Endothelial cell (in vitro differentiated cells): ENCODE measurements around the gene TPO. TPM values are rescaled to one million over a fixed set of nuclear protein-coding genes. Genes with fewer than 3 reads are reported as not detected.
"Not testable (repeated sequence)": the region's sequence is repeated elsewhere in the genome, so short reads cannot be mapped to it uniquely, and the experiment has no call there.

Source experiments
- DNase-seq: peaks from one replicate; pipeline ENCODE4 v3.0.0; 2021; ENCODE audit warnings: low spot score
- H3K27ac Mint-ChIP-seq: one replicate; pipeline ENCODE4 v1.8.0; 2021; ENCODE audit warnings: mixed read lengths, inconsistent platforms; ENCODE audit not compliant: unreplicated experiment
- H3K27me3 Mint-ChIP-seq: one replicate; pipeline ENCODE4 v1.8.0; 2021; ENCODE audit warnings: mild to moderate bottlenecking, moderate library complexity, mixed read lengths, inconsistent platforms; ENCODE audit not compliant: unreplicated experiment
- H3K36me3 Mint-ChIP-seq: one replicate; pipeline ENCODE4 v1.8.0; 2021; ENCODE audit warnings: mild to moderate bottlenecking, low read depth, mixed read lengths, inconsistent platforms; ENCODE audit not compliant: unreplicated experiment
- H3K4me1 Mint-ChIP-seq: one replicate; pipeline ENCODE4 v1.8.0; 2021; ENCODE audit warnings: mild to moderate bottlenecking, mixed read lengths, inconsistent platforms; ENCODE audit not compliant: unreplicated experiment
- H3K4me3 Mint-ChIP-seq: one replicate; pipeline ENCODE4 v1.8.0; 2021; ENCODE audit warnings: mild to moderate bottlenecking, mixed read lengths, inconsistent platforms; ENCODE audit not compliant: unreplicated experiment
- H3K9me3 Mint-ChIP-seq: one replicate; pipeline ENCODE4 v1.8.0; 2021; ENCODE audit warnings: mixed read lengths, inconsistent platforms; ENCODE audit not compliant: unreplicated experiment
- total RNA-seq: library from RNA; stranded (reverse); fragmentation: NEBNext Ultra II Directional; extraction: Animal tissue kit (Norgen Biotek cat#: 25700); gene quantifications from one replicate; pipeline ENCODE4 v1.2.1, GENCODE V29; 2021; ENCODE audit not compliant: unreplicated experiment
- TF ChIP-seq, protein P1 (sequence below): fragments of 200-600 bp; sonication (generic); IDR thresholded peaks from one replicate; pipeline ENCODE4 v1.5.0; 2021; ENCODE audit warnings: antibody characterized with exemption; ENCODE audit not compliant: unreplicated experiment

The TPO gene
- total RNA-seq, 1 donor from 2014 or later: 0.41 TPM

DNA sequence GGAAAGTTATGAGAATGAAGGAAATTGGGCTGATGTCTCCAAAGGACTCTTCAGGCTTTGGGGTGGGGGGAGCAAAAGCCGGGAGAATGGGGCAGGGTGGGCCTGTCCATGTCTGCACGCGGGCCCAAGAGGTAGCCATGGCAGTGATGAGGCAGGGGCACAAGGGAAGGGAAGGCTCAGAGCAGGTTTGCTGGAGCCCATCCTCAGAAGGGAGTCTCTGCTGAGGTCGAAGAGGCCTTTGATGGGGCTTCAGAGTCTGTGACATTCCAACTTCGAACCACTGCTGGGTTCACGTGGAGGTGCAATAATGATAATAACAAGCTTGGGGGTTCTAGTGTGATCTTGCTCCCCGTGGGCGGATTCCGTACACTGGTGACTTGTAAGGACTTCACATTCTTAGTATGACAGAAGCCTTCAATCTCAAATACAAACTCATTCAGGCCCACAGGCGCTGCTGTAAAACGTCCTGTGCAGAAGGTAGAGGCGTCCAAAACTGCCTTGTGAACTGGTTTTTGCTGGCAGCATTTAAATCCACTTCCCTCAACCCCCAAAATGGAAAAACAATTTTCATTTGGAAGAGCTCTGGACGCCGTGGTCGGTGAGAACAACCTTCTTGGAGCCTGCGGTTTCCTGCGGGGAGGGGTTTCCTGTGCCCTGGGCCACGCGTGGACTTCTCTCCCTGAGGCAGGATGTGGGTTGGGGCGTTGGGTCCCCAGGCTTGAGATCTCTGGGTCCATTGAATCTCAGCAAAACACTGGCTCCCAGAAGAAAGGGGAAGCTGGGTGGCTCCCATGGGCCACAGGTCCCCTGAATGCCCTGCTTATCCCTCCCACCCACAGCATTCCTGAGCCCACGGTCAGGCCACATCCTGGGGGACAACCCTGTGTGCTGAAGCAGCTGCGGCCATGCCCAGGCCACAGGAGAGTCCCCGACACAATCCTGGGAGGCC, 151.0 kb downstream of the TPO start:
- Mint-ChIP-seq H3K9me3 (no peaks in the 10 kb centered on the region), H3K36me3 (peaks cover 7% of the 10 kb centered on the region), H3K4me1 (peaks cover 3% of the 10 kb centered on the region), H3K4me3 (no peak overlapping the region), H3K27me3 (peaks cover 13% of the 10 kb centered on the region), H3K27ac (no peak overlapping the region)
- DNase-seq: no peak
- TF ChIP-seq, protein P1, sequence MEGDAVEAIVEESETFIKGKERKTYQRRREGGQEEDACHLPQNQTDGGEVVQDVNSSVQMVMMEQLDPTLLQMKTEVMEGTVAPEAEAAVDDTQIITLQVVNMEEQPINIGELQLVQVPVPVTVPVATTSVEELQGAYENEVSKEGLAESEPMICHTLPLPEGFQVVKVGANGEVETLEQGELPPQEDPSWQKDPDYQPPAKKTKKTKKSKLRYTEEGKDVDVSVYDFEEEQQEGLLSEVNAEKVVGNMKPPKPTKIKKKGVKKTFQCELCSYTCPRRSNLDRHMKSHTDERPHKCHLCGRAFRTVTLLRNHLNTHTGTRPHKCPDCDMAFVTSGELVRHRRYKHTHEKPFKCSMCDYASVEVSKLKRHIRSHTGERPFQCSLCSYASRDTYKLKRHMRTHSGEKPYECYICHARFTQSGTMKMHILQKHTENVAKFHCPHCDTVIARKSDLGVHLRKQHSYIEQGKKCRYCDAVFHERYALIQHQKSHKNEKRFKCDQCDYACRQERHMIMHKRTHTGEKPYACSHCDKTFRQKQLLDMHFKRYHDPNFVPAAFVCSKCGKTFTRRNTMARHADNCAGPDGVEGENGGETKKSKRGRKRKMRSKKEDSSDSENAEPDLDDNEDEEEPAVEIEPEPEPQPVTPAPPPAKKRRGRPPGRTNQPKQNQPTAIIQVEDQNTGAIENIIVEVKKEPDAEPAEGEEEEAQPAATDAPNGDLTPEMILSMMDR: no peak

DNA sequence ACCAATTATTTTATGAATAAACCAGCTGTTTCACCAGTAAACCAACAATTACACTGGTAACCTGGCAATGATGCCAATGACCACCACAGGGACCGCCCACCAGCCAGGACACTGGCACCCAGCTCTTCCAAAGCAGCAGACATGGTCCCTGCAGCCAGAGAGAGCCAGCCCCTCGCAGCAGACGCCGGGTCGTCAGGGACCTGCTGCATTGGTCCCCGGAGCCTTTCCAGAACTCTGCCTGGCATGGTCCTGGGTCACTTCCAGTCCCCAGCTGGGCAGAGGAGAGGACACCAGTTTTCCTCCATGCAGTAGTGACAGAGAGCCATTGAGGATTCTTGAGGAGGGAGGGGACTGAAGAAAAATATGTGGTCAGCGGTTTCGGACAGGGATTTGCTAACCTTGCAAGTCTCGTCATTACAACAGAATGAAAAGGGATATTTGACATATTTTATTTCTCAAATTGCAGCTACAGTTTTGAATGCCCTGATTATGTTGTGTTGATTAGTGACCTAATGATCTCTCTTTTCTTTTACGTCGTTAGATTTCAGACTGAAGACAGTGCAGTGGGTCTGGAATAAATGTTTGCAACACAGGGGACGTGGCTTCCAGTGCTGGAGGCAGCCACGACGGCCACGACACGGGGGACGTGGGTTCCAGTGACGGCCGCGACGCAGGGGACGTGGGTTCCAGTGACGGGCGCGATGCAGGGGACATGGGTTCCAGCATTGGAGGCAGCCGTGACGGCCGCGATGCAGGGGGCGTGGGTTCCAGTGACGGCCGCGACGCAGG, 154.5 kb downstream of the TPO start:
- H3K4me1 Mint-ChIP-seq: no peaks in the 10 kb centered on the region
- DNase-seq: no peak
- TF ChIP-seq, protein P1: no peak
- no peaks in the 10 kb centered on the region for H3K9me3 Mint-ChIP-seq
- H3K36me3 Mint-ChIP-seq: peaks cover 7% of the 10 kb centered on the region
- H3K27ac Mint-ChIP-seq: no peak overlapping the region
- H3K4me3 Mint-ChIP-seq: no peak overlapping the region
- peaks cover 11% of the 10 kb centered on the region for H3K27me3 Mint-ChIP-seq

DNA sequence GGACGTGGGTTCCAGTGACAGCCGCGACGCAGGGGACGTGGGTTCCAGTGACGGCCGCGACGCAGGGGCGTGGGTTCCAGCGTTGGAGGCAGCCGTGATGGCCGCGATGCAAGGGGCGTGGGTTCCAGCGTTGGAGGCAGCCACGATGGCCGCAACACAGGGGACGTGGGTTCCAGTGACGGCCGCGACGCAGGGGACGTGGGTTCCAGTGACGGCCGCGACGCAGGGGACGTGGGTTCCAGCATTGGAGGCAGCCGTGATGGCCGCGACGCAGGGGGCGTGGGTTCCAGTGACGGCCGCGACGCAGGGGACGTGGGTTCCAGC, 155.0 kb downstream of the TPO start:
- H3K4me1 Mint-ChIP-seq, H3K36me3 Mint-ChIP-seq, H3K9me3 Mint-ChIP-seq, DNase-seq, H3K27ac Mint-ChIP-seq, H3K4me3 Mint-ChIP-seq: not testable (repeated sequence)
- H3K27me3 Mint-ChIP-seq: peaks cover 11% of the 10 kb centered on the region

DNA sequence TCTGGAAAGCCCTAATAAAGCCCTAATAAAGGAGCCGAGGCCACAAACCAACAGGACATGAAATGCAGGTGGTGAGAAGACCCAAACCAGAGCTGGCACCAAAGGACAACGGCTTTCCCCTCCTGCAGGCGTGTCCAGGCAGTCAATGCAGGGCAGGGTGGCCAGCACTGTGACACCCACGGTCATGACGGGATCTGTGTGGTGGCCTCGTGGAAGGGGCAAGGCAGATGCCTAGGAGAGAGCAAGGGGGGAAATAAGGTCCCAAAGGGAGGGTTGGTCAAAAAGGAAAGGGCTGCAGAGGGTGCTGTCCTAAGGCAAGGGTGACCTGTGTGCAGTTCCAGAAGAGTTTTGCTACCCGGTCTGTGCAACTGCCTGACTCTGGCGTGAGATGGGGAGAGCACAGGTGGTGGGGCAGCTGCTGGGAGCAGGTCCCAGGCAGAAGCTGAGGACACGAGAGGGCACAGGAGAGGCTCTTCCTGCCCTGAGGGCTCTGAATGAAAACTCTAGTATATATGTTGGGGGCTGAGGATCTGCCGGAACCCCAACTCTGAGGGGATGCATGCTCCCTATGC, 156.7 kb downstream of the TPO start:
- TF ChIP-seq, protein P1: no peak
- no peak overlapping the region for H3K4me3 Mint-ChIP-seq
- no peak overlapping the region for H3K27ac Mint-ChIP-seq
- H3K27me3 Mint-ChIP-seq: peaks cover 9% of the 10 kb centered on the region
- no peak for DNase-seq
- H3K4me1 Mint-ChIP-seq: peaks cover 3% of the 10 kb centered on the region
- H3K36me3 Mint-ChIP-seq: peaks cover 7% of the 10 kb centered on the region
- H3K9me3 Mint-ChIP-seq: no peaks in the 10 kb centered on the region

DNA sequence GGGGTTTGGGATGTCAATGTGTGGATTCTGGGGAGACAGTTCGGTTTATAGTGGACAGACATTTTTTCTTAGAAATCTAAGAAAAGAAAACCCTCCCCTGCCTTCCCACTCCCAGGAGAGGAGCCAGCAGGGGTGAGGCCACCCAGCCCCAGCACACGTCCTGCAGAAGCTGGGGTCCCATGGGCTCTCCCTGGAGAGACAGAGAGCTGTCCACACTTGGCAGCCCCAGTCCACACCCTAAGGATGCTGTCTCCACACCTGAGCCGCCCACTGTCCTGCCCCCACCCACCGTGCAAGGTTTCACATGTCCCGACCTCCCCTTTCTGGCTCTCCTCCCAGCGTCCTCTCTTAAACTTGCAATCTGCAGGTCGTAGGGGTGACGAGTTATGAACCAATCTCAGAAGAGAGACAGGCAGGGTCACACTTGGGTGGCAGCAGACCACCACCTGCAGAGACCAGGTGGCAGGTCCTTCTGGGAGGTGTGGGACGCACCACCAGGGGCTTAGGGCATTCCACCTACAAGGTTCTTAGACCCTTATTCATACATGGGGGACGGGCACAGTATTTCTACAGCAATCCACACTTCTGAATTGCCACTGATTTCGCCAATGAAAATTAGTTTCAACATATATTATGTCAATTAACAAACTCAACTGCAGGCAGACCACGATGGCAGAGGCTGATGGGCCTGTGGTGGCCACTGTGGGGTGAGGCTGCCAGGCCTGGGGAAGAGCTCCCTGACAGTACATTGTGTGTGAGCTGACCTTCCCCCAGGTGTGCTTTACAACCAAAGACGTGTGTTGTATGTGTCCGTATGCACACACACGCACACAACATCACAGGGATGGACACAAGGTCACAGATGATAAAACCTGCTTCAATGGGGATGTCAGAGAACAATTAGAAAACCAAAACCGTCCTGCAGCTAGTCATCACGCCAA, 158.5 kb downstream of the TPO start:
- no peak for DNase-seq
- no peak overlapping the region for H3K27ac Mint-ChIP-seq
- peaks cover 3% of the 10 kb centered on the region for H3K4me1 Mint-ChIP-seq
- no peak overlapping the region for H3K4me3 Mint-ChIP-seq
- TF ChIP-seq, protein P1: no peak
- peaks cover 9% of the 10 kb centered on the region for H3K27me3 Mint-ChIP-seq
- H3K36me3 Mint-ChIP-seq: peaks cover 7% of the 10 kb centered on the region
- no peaks in the 10 kb centered on the region for H3K9me3 Mint-ChIP-seq
